Esophagus squamous epithelium (tissue), 5 donors: Measurements from ENCODE around the gene ADAMTS3. TPM values are rescaled to one million over a fixed set of nuclear protein-coding genes. Genes with fewer than 3 reads are reported as not detected.

Experiments
- DNase-seq: peaks from one replicate; lab custom pipeline; 2025; lab: John Stamatoyannopoulos, UW
- H3K27ac ChIP-seq, 4 donors: fragments of 200-600 bp; sonication (generic); one replicate each; pipeline ENCODE4 v1.5.1; 2016 to 2019; ENCODE audit warnings: mild to moderate bottlenecking in 1 of 4
- H3K27me3 ChIP-seq, 4 donors: fragments of 200-600 bp; sonication (generic); 1 replicate in 3 of 4; 2 replicates in 1 of 4; pipeline versions ENCODE4 v1.5.1 to v1.6.0; 2017 to 2021; ENCODE audit warnings: antibody characterized with exemption in 1 of 4
- H3K36me3 ChIP-seq, 3 donors: fragments of 200-600 bp; sonication (generic); one replicate each; pipeline ENCODE4 v1.5.1; 2016 to 2019
- H3K4me1 ChIP-seq, 3 donors: fragments of 200-600 bp; sonication (generic); one replicate each; pipeline ENCODE4 v1.5.1; 2017 to 2019
- H3K4me3 ChIP-seq, 4 donors: fragments of 200-600 bp; sonication (generic); 1 replicate in 3 of 4; 2 replicates in 1 of 4; pipeline ENCODE4 v1.5.1; 2016 to 2019; ENCODE audit warnings: mild to moderate bottlenecking in 2 of 4, moderate library complexity in 1 of 4
- H3K9me3 ChIP-seq, 3 donors: fragments of 200-600 bp; sonication (generic); one replicate each; pipeline ENCODE4 v1.5.1; 2016 to 2019
- POLR2A ChIP-seq, 4 donors: fragments of 450-650 bp; IDR thresholded peaks; one replicate each; pipeline ENCODE4 v1.6.1; 2017; ENCODE audit warnings: antibody characterized with exemption in 4 of 4, mild to moderate bottlenecking in 4 of 4, moderate library complexity in 3 of 4
- WGBS, 2 donors: methylation state at CpG; one replicate each; pipeline ENCODE4 v1.1.5; 2018; 5-methylcytosine and 5-hydroxymethylcytosine counted together
- intact Hi-C: fragments of 100-400 bp; cut with DNase I; formaldehyde crosslinking; loops from one replicate; pipeline ENCODE4 v1.15.0; 2022
- total RNA-seq, 4 donors: library from RNA; depleted of rRNA; stranded (reverse); fragments of >200 nt; gene quantifications; one replicate each; pipeline ENCODE4 v1.1.0, GENCODE V29; 2016
- TF ChIP-seq, protein P1 (sequence below), 6 experiments: fragments of 450-650 bp in 4 of 6; fragments of 200-600 bp in 2 of 6; sonication (generic) in 2 of 6; IDR thresholded peaks; one replicate each; pipeline ENCODE4 v1.5.1; 2016 to 2019; ENCODE audit warnings: antibody characterized with exemption in 6 of 6, mild to moderate bottlenecking in 4 of 6, moderate library complexity in 4 of 6
- donor health status: DM: yes; HTN: yes; CAD: no.

The ADAMTS3 gene
- total RNA-seq, 4 donors from 2014 or later, result 0.15 to 0.57 (median 0.18) TPM; not detected in 1

DNA sequence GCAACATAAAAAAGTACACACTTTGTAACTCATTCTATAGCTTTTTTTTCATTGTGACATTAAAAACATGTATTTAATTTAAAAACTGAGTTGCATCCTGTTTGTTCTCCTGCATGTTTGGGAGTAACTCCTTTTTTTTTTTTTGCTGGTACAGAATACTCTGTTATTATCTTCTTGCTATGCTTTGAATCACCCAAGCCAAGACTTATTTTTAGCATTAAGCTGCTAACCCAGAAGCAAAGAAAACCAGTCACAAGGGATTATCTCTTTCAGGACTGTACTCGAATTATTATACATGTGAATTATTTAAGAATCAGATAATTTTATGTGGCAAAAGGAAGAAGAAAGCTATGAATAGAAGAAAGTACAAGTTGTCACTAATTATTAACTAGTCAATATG lies 194.9 kb downstream of the ADAMTS3 start:
- H3K9me3 ChIP-seq, result no peaks in the 10 kb centered on the region
- no peaks in the 10 kb centered on the region for H3K36me3 ChIP-seq
- no peaks in the 10 kb centered on the region for H3K4me1 ChIP-seq
- H3K27me3 ChIP-seq, result no peaks in the 10 kb centered on the region
- intact Hi-C loops, result no loop called here
- H3K27ac ChIP-seq, result no peak overlapping the region
- TF ChIP-seq, protein P1, sequence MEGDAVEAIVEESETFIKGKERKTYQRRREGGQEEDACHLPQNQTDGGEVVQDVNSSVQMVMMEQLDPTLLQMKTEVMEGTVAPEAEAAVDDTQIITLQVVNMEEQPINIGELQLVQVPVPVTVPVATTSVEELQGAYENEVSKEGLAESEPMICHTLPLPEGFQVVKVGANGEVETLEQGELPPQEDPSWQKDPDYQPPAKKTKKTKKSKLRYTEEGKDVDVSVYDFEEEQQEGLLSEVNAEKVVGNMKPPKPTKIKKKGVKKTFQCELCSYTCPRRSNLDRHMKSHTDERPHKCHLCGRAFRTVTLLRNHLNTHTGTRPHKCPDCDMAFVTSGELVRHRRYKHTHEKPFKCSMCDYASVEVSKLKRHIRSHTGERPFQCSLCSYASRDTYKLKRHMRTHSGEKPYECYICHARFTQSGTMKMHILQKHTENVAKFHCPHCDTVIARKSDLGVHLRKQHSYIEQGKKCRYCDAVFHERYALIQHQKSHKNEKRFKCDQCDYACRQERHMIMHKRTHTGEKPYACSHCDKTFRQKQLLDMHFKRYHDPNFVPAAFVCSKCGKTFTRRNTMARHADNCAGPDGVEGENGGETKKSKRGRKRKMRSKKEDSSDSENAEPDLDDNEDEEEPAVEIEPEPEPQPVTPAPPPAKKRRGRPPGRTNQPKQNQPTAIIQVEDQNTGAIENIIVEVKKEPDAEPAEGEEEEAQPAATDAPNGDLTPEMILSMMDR (IDR thresholded peaks at IDR 0.05), result no peak
- no peak for TF ChIP-seq POLR2A (IDR thresholded peaks at IDR 0.05)
- DNase-seq, result no peak
- no peak overlapping the region for H3K4me3 ChIP-seq
- WGBS, 2 donors, result 29 to 36% methylated on average over 1 of the region's 1 CpG

DNA sequence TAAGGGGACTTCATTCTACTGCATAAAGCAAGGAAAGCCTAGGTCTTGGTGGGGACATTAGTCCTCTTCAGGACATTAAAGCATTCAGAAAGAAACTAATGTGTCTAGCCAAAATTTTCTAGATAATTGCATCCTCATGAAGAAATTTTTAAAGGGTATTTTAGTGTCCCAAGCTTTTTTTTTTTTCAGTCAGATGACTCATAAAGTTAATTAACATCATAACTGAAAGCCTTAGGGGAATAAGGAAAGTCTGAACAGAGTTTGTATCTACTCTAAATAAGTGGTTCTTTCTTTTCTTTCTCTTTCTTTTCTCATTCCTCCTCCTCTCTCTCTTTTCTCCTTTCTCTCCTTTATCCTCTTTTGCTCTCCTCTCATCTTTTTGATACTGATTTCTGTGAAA lies 202.4 kb downstream of the ADAMTS3 start:
- Histone ChIP-seq H3K9me3 (no peaks in the 10 kb centered on the region), H3K4me1 (no peaks in the 10 kb centered on the region), H3K36me3 (no peaks in the 10 kb centered on the region), H3K27ac (no peak overlapping the region), H3K27me3 (no peaks in the 10 kb centered on the region), H3K4me3 (no peak overlapping the region)
- intact Hi-C loops, result no loop called here
- TF ChIP-seq, protein P1 (IDR thresholded peaks at IDR 0.05), result no peak
- no peak for TF ChIP-seq POLR2A (IDR thresholded peaks at IDR 0.05)
- no peak for DNase-seq

DNA sequence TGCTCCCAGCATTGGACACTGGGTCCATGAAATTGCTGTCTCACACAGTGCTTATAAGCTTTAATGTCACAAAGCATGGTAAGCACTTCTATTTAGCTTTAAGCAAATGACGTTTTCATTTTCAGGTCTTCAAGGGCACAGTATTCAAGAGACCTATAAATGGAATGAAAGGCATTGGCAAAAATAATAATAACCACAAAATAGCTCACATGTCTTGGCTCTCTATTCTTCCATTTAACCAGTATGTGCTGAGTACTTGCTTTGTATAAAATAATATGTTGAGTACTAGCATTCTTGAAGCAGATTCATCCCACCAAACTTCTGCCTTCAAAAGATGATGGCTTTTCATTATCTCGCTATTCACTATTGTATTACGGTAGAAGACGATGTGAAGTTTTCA lies 203.0 kb downstream of the ADAMTS3 start:
- Histone ChIP-seq H3K4me1 (no peaks in the 10 kb centered on the region), H3K4me3 (no peak overlapping the region), H3K27ac (no peak overlapping the region), H3K9me3 (no peaks in the 10 kb centered on the region), H3K36me3 (no peaks in the 10 kb centered on the region), H3K27me3 (no peaks in the 10 kb centered on the region)
- no peak for DNase-seq
- 67% methylated on average over 4 of the region's 4 CpGs for whole genome bisulfite sequencing, 2 donors
- TF ChIP-seq, protein P1 (IDR thresholded peaks at IDR 0.05), result no peak
- no peak for TF ChIP-seq POLR2A (IDR thresholded peaks at IDR 0.05)
- intact Hi-C loops, result no loop called here

DNA sequence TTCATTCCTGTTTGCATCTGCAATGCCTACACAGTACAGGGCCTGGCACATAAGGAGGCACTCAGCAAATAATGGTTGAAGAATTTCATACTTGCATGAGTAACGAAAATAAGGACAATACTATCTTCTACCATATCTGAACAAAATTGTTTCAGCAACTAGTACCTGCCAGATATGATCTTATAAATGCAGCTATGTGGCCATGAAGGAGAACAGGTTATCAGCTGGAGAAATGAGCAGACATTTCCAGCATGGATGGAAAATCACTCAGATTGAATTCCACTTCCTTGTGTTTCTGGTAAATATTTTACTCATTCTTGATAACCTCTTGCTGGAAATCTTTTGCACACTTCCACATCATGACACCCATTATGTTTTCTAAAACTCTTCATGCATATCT lies 204.0 kb downstream of the ADAMTS3 start:
- Histone ChIP-seq H3K4me3 (no peak overlapping the region), H3K4me1 (no peaks in the 10 kb centered on the region), H3K9me3 (no peaks in the 10 kb centered on the region), H3K27ac (no peak overlapping the region), H3K36me3 (no peaks in the 10 kb centered on the region), H3K27me3 (no peaks in the 10 kb centered on the region)
- WGBS, 2 donors, result 28 to 30% methylated on average over 1 of the region's 1 CpG
- intact Hi-C loops, result no loop called here
- DNase-seq, result no peak
- TF ChIP-seq, protein P1 (IDR thresholded peaks at IDR 0.05), result no peak
- no peak for TF ChIP-seq POLR2A (IDR thresholded peaks at IDR 0.05)

DNA sequence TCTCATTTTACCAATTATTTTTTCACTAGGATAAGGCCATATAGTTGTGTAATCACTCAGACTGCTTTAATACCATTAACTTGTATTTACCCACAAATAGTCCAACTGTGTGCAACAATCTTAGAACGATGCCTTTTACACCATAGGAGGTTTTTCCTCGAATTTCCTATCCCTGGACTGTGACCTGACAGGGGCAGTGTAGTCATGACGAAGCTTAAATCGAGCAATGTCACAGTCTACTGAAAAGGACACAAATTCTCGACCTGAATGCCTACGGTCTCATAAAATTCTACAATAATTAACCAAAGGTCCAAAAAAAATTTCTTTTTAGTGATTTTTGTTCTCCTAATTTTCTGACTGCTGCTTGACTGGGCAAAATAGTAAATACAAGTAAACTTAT lies 208.9 kb downstream of the ADAMTS3 start:
- Histone ChIP-seq H3K27me3 (no peaks in the 10 kb centered on the region), H3K4me1 (no peaks in the 10 kb centered on the region), H3K36me3 (no peaks in the 10 kb centered on the region), H3K27ac (no peak overlapping the region), H3K4me3 (no peak overlapping the region), H3K9me3 (no peaks in the 10 kb centered on the region)
- WGBS, 2 donors, result 80 to 90% methylated on average over 6 of the region's 6 CpGs
- TF ChIP-seq, protein P1 (IDR thresholded peaks at IDR 0.05), result no peak
- no peak for TF ChIP-seq POLR2A (IDR thresholded peaks at IDR 0.05)
- intact Hi-C loops, result no loop called here
- no peak for DNase-seq
